HepG2 (cell line): ENCODE results near the gene ANKRD13D. TPM values are rescaled to one million over a fixed set of nuclear protein-coding genes. Genes with fewer than 3 reads are reported as not detected.
A peak's percentile ranks its signal among the peaks of the same experiment; 100 is the strongest.

Experiments used
- ATAC-seq: fragments of 200-7000 bp; cut with Tn5 transposase; 3 replicates; pipeline ENCODE4 v1.9.1; 2020; ENCODE audit warnings: mild to moderate bottlenecking, moderate library complexity
- BruUV-seq: library from RNA; stranded (reverse); fragments of 400-500 nt; replicated peaks from 2 replicates; lab custom pipeline; 2021; lab: Mats Ljungman, UMichigan
- CTCF ChIA-PET: fragments of 300-600 bp; formaldehyde crosslinking; extraction: SDS; loops from one replicate; lab custom pipeline; 2021; ENCODE audit warnings: low total read pairs, inconsistent platforms, low intra/inter-chr PET ratio; lab: Yijun Ruan, JAX
- POLR2A ChIA-PET: fragments of 350-600 bp; sonication (Branson Sonifier 250); formaldehyde crosslinking; loops from one replicate; lab custom pipeline; 2020; ENCODE audit warnings: antibody characterized with exemption, inconsistent platforms; lab: Yijun Ruan, JAX
- DNase-seq: peaks from one replicate; pipeline ENCODE4 v3.0.0-alpha.2; 2015; ENCODE audit warnings: low spot score
- FAIRE-seq: peaks from 3 replicates; lab custom pipeline; 2011; peaks lifted over from hg19 to GRCh38; lab: Jason Lieb, UNC
- H2AFZ ChIP-seq: one replicate; pipeline ENCODE4 v1.6.1; 2011; ENCODE audit warnings: low read length, inconsistent platforms
- H3K27ac ChIP-seq: fragments of 300-600 bp; 3 replicates; pipeline ENCODE4 v1.8.0; 2011; ENCODE audit warnings: mixed run types, mild to moderate bottlenecking, mixed read lengths, low read length, inconsistent platforms; ENCODE audit not compliant: insufficient read depth; ENCODE audit errors: extremely low read length
- H3K27me3 ChIP-seq, 2 experiments: fragments of 200-600 bp in 1 of 2; 2 replicates in 1 of 2; 3 replicates in 1 of 2; pipeline versions ENCODE4 v1.6.0 to v1.8.0; 2011; ENCODE audit warnings: low read length in 2 of 2, mild to moderate bottlenecking in 2 of 2, moderate library complexity in 2 of 2, inconsistent platforms in 1 of 2; ENCODE audit not compliant: insufficient read depth in 2 of 2, control insufficient read depth in 1 of 2
- H3K36me3 ChIP-seq, 2 experiments: fragments of 200-600 bp in 1 of 2; replicated peaks in 1 of 2; 2 replicates in 1 of 2; 3 replicates in 1 of 2; pipeline versions ENCODE4 v1.5.1 to v1.8.0; 2011; ENCODE audit warnings: low read length in 2 of 2, inconsistent platforms in 1 of 2; ENCODE audit not compliant: insufficient read depth in 2 of 2, control insufficient read depth in 1 of 2
- H3K4me1 ChIP-seq: 2 replicates; pipeline ENCODE4 v1.5.1; 2012; ENCODE audit warnings: low read length, inconsistent platforms; ENCODE audit not compliant: insufficient read depth
- H3K4me2 ChIP-seq: 2 replicates; pipeline ENCODE4 v1.6.0; 2011; ENCODE audit warnings: low read depth, low read length, inconsistent platforms
- H3K4me3 ChIP-seq, 3 experiments: fragments of 200-600 bp in 1 of 3; sonication (generic), shearing (Covaris generic) in 1 of 3; replicated peaks in 1 of 3; 2 replicates each; pipeline ENCODE4 v1.5.1; 2011 to 2016; ENCODE audit warnings: low read length in 3 of 3, inconsistent platforms in 2 of 3, low read depth in 2 of 3, mild to moderate bottlenecking in 2 of 3, control low read depth in 1 of 3, mixed read lengths in 1 of 3; ENCODE audit not compliant: insufficient read depth in 1 of 3
- H3K79me2 ChIP-seq: one replicate; pipeline ENCODE4 v1.6.1; 2011; ENCODE audit warnings: low read length, inconsistent platforms; ENCODE audit not compliant: insufficient read depth
- H3K9ac ChIP-seq: 2 replicates; pipeline ENCODE4 v1.6.0; 2011; ENCODE audit warnings: mild to moderate bottlenecking, low read depth, low read length, inconsistent platforms; ENCODE audit not compliant: insufficient read depth
- H3K9me3 ChIP-seq: 2 replicates; pipeline ENCODE4 v1.5.1; 2012; ENCODE audit warnings: mild to moderate bottlenecking, low read length
- H4K20me1 ChIP-seq: 2 replicates; pipeline ENCODE4 v1.6.0; 2011; ENCODE audit warnings: inconsistent platforms, mild to moderate bottlenecking, low read length, moderate library complexity; ENCODE audit not compliant: insufficient read depth
- AGO2 ChIP-seq: fragments of 200-400 bp; formaldehyde crosslinking; optimal IDR thresholded peaks from 2 replicates; pipeline ENCODE3; 2017; ENCODE audit warnings: mild to moderate bottlenecking, low read depth, low read length, moderate library complexity
- CTCF ChIP-seq: sonication (generic); formaldehyde crosslinking; IDR thresholded peaks from 2 replicates; pipeline ENCODE4 v1.5.0; 2020; ENCODE audit warnings: mild to moderate bottlenecking, missing genetic modification reagents, moderate library complexity
- HNRNPLL ChIP-seq: fragments of 200-400 bp; formaldehyde crosslinking; IDR thresholded peaks from 2 replicates; pipeline ENCODE4 v1.6.1; 2017; ENCODE audit warnings: mild to moderate bottlenecking, low read depth, low read length; ENCODE audit not compliant: poor library complexity, severe bottlenecking
- ZSCAN21 ChIP-seq: sonication (generic); formaldehyde crosslinking; IDR thresholded peaks from 2 replicates; pipeline ENCODE4 v1.8.0; 2022; ENCODE audit warnings: mild to moderate bottlenecking, missing genetic modification reagents, moderate library complexity, borderline replicate concordance
- WGBS: methylation state at CpG from one replicate; pipeline ENCODE4 v1.1.6; 2017; ENCODE audit warnings: low lambda C conversion rate; 5-methylcytosine and 5-hydroxymethylcytosine counted together
- in situ Hi-C: cut with HindIII; loops from 2 replicates; pipeline ENCODE4 v1.10.0; 2017; ENCODE audit warnings: low pct_unique_long_range_greater_than_20kb; ENCODE audit not compliant: extremely low pct_ligation_motif_present
- intact Hi-C: fragments of 100-400 bp; cut with micrococcal nuclease; formaldehyde crosslinking; loops from one replicate; pipeline ENCODE4 v1.10.0; 2022; ENCODE audit not compliant: unreplicated experiment
- polyA plus RNA-seq, 8 experiments: library from polyadenylated mRNA; depleted of rRNA in 3 of 8; stranded (reverse) in 7 of 8; unstranded in 1 of 8; fragments of >200 nt; fragmentation: Illumina TruSeq in 4 of 8; extraction: Trizol in 4 of 8; gene quantifications; 2 replicates each; pipeline versions ENCODE4 v1.2.1 to v1.2.3, GENCODE V29; 2011 to 2016; ENCODE audit warnings: low read depth in 4 of 8, missing spikeins in 1 of 8, mixed read lengths in 1 of 8; ENCODE audit not compliant: insufficient read depth in 1 of 8
- total RNA-seq, 5 experiments: library from RNA; depleted of rRNA; stranded (reverse); fragments of >200 nt; fragmentation: Illumina TruSeq; extraction: Trizol; gene quantifications; 2 replicates each; pipeline ENCODE4 v1.2.3, GENCODE V29; 2016; ENCODE audit warnings: low read depth in 1 of 5

ANKRD13D gene
- total and polyA plus RNA-seq, 2 of the 13 experiments (the other 11 are each of a cell fraction or from before 2014, with no cell fraction given) = 18.6 to 27.3 TPM

GRCh38 chr11:67275606-67276409, 13.3 kb upstream of the ANKRD13D start:
- no peak overlapping the region for H3K27ac ChIP-seq

More at GRCh38 chr11:67275606-67276409, 13.3 kb upstream of the ANKRD13D start:
- H3K36me3 ChIP-seq = peaks cover 28 to 66% of the 10 kb centered on the region in 2 experiments
- BruUV-seq = no TSS peak
- H3K4me3 ChIP-seq = no peak overlapping the region
- H3K27me3 ChIP-seq = no peaks in the 10 kb centered on the region
- ChIA-PET POLR2A (no interaction called here), CTCF (no interaction called here)
- intact Hi-C loops = no loop called here
- no peak overlapping the region for H3K9ac ChIP-seq
- in situ Hi-C loops = no loop called here
- peaks cover 6% of the 10 kb centered on the region; the same call in 1 of the 2 replicates for H3K4me1 ChIP-seq
- H2AFZ ChIP-seq = no peak overlapping the region
- H3K4me2 ChIP-seq = no peak overlapping the region
- no peak for FAIRE-seq
- no peak for ATAC-seq
- TF ChIP-seq ZSCAN21 (CRISPR knock-in tag) (no peak), AGO2 (peak; percentile 51), CTCF (peak; percentile 12; the same call in 1 of the 2 replicates), HNRNPLL (peak; percentile 26)
- H3K79me2 ChIP-seq = peaks cover 36% of the 10 kb centered on the region
- H4K20me1 ChIP-seq = peaks cover 37% of the 10 kb centered on the region; the same call in 1 of the 2 replicates
- DNase-seq = no peak
- WGBS = 97% methylated on average over 10 of the region's 17 CpGs
- H3K9me3 ChIP-seq = no peaks in the 10 kb centered on the region
